Measurements from ENCODE around the gene EEF1E1. TPM values are rescaled to one million over a fixed set of nuclear protein-coding genes. Genes with fewer than 3 reads are reported as not detected.

EEF1E1 gene
- total RNA-seq, 2 donors from 2014 or later: 23.1 TPM

GRCh38 chr6:8061736-8062135 lies 40.6 kb downstream of the EEF1E1 start:
- H3K4me1 ChIP-seq (replicated peaks): no peaks in the 10 kb centered on the region
- no peak overlapping the region for H3K27ac ChIP-seq
- no peaks in the 10 kb centered on the region for H3K27me3 ChIP-seq (replicated peaks; ENCODE audit: insufficient read depth)
- intact Hi-C loops (cut with DNase I): loop anchor here (2.0 kb wide), 1 partner anchor 339 kb away; no protein-coding TSS in a partner anchor
- H3K4me3 ChIP-seq: no peak overlapping the region
- DNase-seq (ENCODE audit: low spot score): no peak
- WGBS: 60% methylated on average over 4 of the region's 4 CpGs
- no peaks in the 10 kb centered on the region for H3K36me3 ChIP-seq
- H3K9me3 ChIP-seq: no peaks in the 10 kb centered on the region
- TF ChIP-seq POLR2A (IDR thresholded peaks at IDR 0.05) (no peak), CTCF (IDR thresholded peaks at IDR 0.05) (no peak), POLR2AphosphoS5 (IDR thresholded peaks at IDR 0.05) (no peak)

- intact Hi-C loops (cut with DNase I): loop anchor here (2.0 kb wide), 1 partner anchor 338 kb away; no protein-coding TSS in a partner anchor
- Histone ChIP-seq H3K4me1 (replicated peaks) (no peaks in the 10 kb centered on the region), H3K27ac (no peak overlapping the region), H3K4me3 (no peak overlapping the region), H3K36me3 (no peaks in the 10 kb centered on the region), H3K27me3 (replicated peaks; ENCODE audit: insufficient read depth) (no peaks in the 10 kb centered on the region), H3K9me3 (no peaks in the 10 kb centered on the region)
- TF ChIP-seq POLR2A (IDR thresholded peaks at IDR 0.05) (no peak), POLR2AphosphoS5 (IDR thresholded peaks at IDR 0.05) (no peak), CTCF (IDR thresholded peaks at IDR 0.05) (no peak)
- DNase-seq (ENCODE audit: low spot score): no peak
- WGBS: 85% methylated on average over 3 of the region's 3 CpGs
Observed at GRCh38 chr6:8060346-8060745, 42.0 kb downstream of the EEF1E1 start.

GRCh38 chr6:8059129-8059528 lies 43.2 kb downstream of the EEF1E1 start:
- intact Hi-C loops (cut with DNase I): no loop called here
- H3K27me3 ChIP-seq (replicated peaks; ENCODE audit: insufficient read depth): no peaks in the 10 kb centered on the region
- H3K36me3 ChIP-seq: no peaks in the 10 kb centered on the region
- DNase-seq (ENCODE audit: low spot score): no peak
- TF ChIP-seq POLR2AphosphoS5 (IDR thresholded peaks at IDR 0.05) (no peak), POLR2A (IDR thresholded peaks at IDR 0.05) (no peak), CTCF (IDR thresholded peaks at IDR 0.05) (peak in 3 of 4 experiments; percentile 25 to 37 (median 27))
- H3K4me1 ChIP-seq (replicated peaks): no peaks in the 10 kb centered on the region
- H3K4me3 ChIP-seq: no peak overlapping the region
- H3K9me3 ChIP-seq: no peaks in the 10 kb centered on the region
- H3K27ac ChIP-seq: no peak overlapping the region

- intact Hi-C loops (cut with DNase I): no loop called here
- Histone ChIP-seq H3K4me1 (replicated peaks) (no peaks in the 10 kb centered on the region), H3K9me3 (no peaks in the 10 kb centered on the region), H3K36me3 (no peaks in the 10 kb centered on the region), H3K27ac (no peak overlapping the region), H3K27me3 (replicated peaks; ENCODE audit: insufficient read depth) (no peaks in the 10 kb centered on the region), H3K4me3 (no peak overlapping the region)
- no peak for TF ChIP-seq POLR2AphosphoS5 (IDR thresholded peaks at IDR 0.05)
- no peak for TF ChIP-seq POLR2A (IDR thresholded peaks at IDR 0.05)
- TF ChIP-seq CTCF (IDR thresholded peaks at IDR 0.05): no peak
- DNase-seq (ENCODE audit: low spot score): no peak
- WGBS: 58% methylated on average over 3 of the region's 3 CpGs
Observed at GRCh38 chr6:8057793-8058192, 44.6 kb downstream of the EEF1E1 start.

- no peak for TF ChIP-seq CTCF (IDR thresholded peaks at IDR 0.05)
- TF ChIP-seq POLR2A (IDR thresholded peaks at IDR 0.05): no peak
- no peak for TF ChIP-seq POLR2AphosphoS5 (IDR thresholded peaks at IDR 0.05)
- Histone ChIP-seq H3K36me3 (no peaks in the 10 kb centered on the region), H3K27ac (no peak overlapping the region), H3K4me1 (replicated peaks) (no peaks in the 10 kb centered on the region), H3K4me3 (no peak overlapping the region), H3K27me3 (replicated peaks; ENCODE audit: insufficient read depth) (no peaks in the 10 kb centered on the region), H3K9me3 (no peaks in the 10 kb centered on the region)
- intact Hi-C loops (cut with DNase I): no loop called here
- DNase-seq (ENCODE audit: low spot score): no peak
- WGBS: 84% methylated on average over 4 of the region's 4 CpGs
Observed at GRCh38 chr6:8057263-8057662, 45.1 kb downstream of the EEF1E1 start.
